Upper lobe of left lung (tissue), 4 donors: ENCODE measurements around the gene HNRNPLL.

Source experiments
- EP300 ChIP-seq, 4 donors: sonication (generic); formaldehyde crosslinking; IDR thresholded peaks; one replicate each; pipeline ENCODE4 v1.5.1; 2017; ENCODE audit warnings: antibody characterized with exemption in 4 of 4, control low read depth in 2 of 4
- POLR2A ChIP-seq, 4 donors: fragments of 450-650 bp; IDR thresholded peaks; one replicate each; pipeline ENCODE4 v1.5.1; 2016 to 2017; ENCODE audit warnings: antibody characterized with exemption in 4 of 4, mild to moderate bottlenecking in 2 of 4
- TF ChIP-seq, protein P1 (sequence below), 6 experiments: fragments of 450-650 bp in 4 of 6; fragments of 200-600 bp in 2 of 6; sonication (generic) in 2 of 6; IDR thresholded peaks; one replicate each; pipeline ENCODE4 v1.5.1; 2016 to 2019; ENCODE audit warnings: antibody characterized with exemption in 6 of 6

DNA sequence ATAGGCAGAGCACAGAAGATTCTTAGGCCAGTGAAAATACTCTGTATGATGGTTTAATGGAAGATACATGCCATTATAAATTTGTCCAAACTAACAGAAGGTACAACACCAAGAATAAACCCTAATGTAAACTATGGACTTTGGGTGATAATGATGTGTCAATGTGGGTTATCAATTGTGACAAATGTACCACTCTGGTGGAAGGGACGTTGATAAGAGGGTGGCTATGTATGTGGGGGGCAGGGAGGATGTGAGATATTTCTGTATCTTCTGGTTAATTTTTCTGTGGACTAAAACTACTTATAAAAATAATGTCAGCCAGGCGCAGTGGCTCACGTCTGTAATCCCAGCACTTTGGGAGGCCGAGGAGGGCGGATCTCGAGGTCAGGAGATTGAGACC lies 86.2 kb downstream of the HNRNPLL start:
- TF ChIP-seq, protein P1, sequence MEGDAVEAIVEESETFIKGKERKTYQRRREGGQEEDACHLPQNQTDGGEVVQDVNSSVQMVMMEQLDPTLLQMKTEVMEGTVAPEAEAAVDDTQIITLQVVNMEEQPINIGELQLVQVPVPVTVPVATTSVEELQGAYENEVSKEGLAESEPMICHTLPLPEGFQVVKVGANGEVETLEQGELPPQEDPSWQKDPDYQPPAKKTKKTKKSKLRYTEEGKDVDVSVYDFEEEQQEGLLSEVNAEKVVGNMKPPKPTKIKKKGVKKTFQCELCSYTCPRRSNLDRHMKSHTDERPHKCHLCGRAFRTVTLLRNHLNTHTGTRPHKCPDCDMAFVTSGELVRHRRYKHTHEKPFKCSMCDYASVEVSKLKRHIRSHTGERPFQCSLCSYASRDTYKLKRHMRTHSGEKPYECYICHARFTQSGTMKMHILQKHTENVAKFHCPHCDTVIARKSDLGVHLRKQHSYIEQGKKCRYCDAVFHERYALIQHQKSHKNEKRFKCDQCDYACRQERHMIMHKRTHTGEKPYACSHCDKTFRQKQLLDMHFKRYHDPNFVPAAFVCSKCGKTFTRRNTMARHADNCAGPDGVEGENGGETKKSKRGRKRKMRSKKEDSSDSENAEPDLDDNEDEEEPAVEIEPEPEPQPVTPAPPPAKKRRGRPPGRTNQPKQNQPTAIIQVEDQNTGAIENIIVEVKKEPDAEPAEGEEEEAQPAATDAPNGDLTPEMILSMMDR (IDR thresholded peaks at IDR 0.05), result no peak
- TF ChIP-seq POLR2A (IDR thresholded peaks at IDR 0.05) (no peak), EP300 (IDR thresholded peaks at IDR 0.05) (no peak)
